Esophagus muscularis mucosa (tissue), 4 donors: Measurements from ENCODE around the gene TPO. TPM values are rescaled to one million over a fixed set of nuclear protein-coding genes. Genes with fewer than 3 reads are reported as not detected.
A peak's percentile ranks its signal among the peaks of the same experiment; 100 is the strongest.

Experiments used
- DNase-seq: peaks from one replicate; pipeline ENCODE4 v3.0.0-alpha.2; 2017; ENCODE audit errors: extremely low spot score
- H3K27ac ChIP-seq, 4 donors: fragments of 200-600 bp; sonication (generic); replicated peaks in 1 of 4; 1 replicate in 3 of 4; 2 replicates in 1 of 4; pipeline ENCODE4 v1.5.1; 2016 to 2019; ENCODE audit warnings: mild to moderate bottlenecking in 1 of 4
- H3K27me3 ChIP-seq, 4 donors: fragments of 200-600 bp; sonication (generic); one replicate each; pipeline versions ENCODE4 v1.5.1 to v1.6.0; 2016 to 2019
- H3K36me3 ChIP-seq, 4 donors: fragments of 200-600 bp; sonication (generic); one replicate each; pipeline ENCODE4 v1.5.1; 2016 to 2019
- H3K4me1 ChIP-seq, 4 donors: fragments of 200-600 bp; sonication (generic); one replicate each; pipeline ENCODE4 v1.5.1; 2016 to 2019
- H3K4me3 ChIP-seq, 4 donors: fragments of 200-600 bp; sonication (generic); 1 replicate in 2 of 4; 2 replicates in 2 of 4; pipeline ENCODE4 v1.5.1; 2016 to 2019; ENCODE audit warnings: mild to moderate bottlenecking in 4 of 4, moderate library complexity in 1 of 4
- H3K9me3 ChIP-seq, 4 donors: fragments of 200-600 bp; sonication (generic); 1 replicate in 3 of 4; 2 replicates in 1 of 4; pipeline ENCODE4 v1.5.1; 2016 to 2019
- EP300 ChIP-seq: sonication (generic); formaldehyde crosslinking; IDR thresholded peaks from one replicate; pipeline ENCODE4 v1.6.1; 2017; ENCODE audit warnings: antibody characterized with exemption
- POLR2A ChIP-seq: fragments of 450-650 bp; IDR thresholded peaks from one replicate; pipeline ENCODE4 v1.6.1; 2017; ENCODE audit warnings: antibody characterized with exemption, moderate library complexity, mild to moderate bottlenecking, low read depth
- POLR2AphosphoS5 ChIP-seq, 2 donors: sonication (generic); formaldehyde crosslinking; IDR thresholded peaks; one replicate each; pipeline ENCODE4 v1.6.1; 2017; ENCODE audit warnings: antibody characterized with exemption in 2 of 2
- WGBS: methylation state at CpG from one replicate; pipeline ENCODE4 v1.1.5; 2018; 5-methylcytosine and 5-hydroxymethylcytosine counted together
- intact Hi-C: fragments of 100-400 bp; cut with DNase I; formaldehyde crosslinking; loops from one replicate; pipeline ENCODE4 v1.15.1; 2023
- total RNA-seq, 4 donors: library from RNA; depleted of rRNA; stranded (reverse); fragments of >200 nt; gene quantifications; one replicate each; pipeline versions ENCODE4 v1.1.0 to v1.2.1, GENCODE V29; 2016
- TF ChIP-seq, protein P1 (sequence below), 3 experiments: fragments of 200-600 bp in 2 of 3; fragments of 450-650 bp in 1 of 3; sonication (generic) in 2 of 3; IDR thresholded peaks; one replicate each; pipeline ENCODE4 v1.5.1; 2017 to 2019; ENCODE audit warnings: antibody characterized with exemption in 3 of 3, mild to moderate bottlenecking in 2 of 3, moderate library complexity in 1 of 3

Gene TPO
- total RNA-seq, 4 donors from 2014 or later, result 7.1 to 18.4 (median 10.4) TPM

DNA sequence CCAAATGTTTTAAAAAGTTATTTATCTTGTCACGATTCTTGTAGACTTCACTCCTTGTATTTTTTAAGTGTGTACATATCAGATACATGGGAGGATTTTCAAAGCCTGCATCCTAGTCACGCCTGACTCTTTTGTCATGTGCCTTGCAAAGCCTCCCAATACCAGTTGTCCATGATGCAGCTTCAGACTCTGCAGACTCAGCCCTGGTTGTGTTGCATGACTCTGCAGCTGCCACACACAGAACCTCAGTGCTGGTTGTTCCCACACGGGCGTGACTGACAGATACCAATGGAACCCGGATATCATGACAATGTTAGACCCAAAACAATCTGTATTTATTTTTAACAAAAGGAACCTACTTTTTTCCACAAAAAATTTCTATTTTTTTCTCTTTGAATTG lies 38.2 kb downstream of the TPO start:
- no peaks in the 10 kb centered on the region for H3K4me1 ChIP-seq
- H3K27me3 ChIP-seq, result peaks cover 0 to 32% (median 2%) of the 10 kb centered on the region in 4 donors
- H3K4me3 ChIP-seq, result no peak overlapping the region
- TF ChIP-seq, protein P1, sequence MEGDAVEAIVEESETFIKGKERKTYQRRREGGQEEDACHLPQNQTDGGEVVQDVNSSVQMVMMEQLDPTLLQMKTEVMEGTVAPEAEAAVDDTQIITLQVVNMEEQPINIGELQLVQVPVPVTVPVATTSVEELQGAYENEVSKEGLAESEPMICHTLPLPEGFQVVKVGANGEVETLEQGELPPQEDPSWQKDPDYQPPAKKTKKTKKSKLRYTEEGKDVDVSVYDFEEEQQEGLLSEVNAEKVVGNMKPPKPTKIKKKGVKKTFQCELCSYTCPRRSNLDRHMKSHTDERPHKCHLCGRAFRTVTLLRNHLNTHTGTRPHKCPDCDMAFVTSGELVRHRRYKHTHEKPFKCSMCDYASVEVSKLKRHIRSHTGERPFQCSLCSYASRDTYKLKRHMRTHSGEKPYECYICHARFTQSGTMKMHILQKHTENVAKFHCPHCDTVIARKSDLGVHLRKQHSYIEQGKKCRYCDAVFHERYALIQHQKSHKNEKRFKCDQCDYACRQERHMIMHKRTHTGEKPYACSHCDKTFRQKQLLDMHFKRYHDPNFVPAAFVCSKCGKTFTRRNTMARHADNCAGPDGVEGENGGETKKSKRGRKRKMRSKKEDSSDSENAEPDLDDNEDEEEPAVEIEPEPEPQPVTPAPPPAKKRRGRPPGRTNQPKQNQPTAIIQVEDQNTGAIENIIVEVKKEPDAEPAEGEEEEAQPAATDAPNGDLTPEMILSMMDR (IDR thresholded peaks at IDR 0.05), result no peak
- no peak for TF ChIP-seq EP300
- TF ChIP-seq POLR2AphosphoS5 (IDR thresholded peaks at IDR 0.05), result no peak
- no peak for TF ChIP-seq POLR2A
- H3K36me3 ChIP-seq, result peaks cover 0 to 5% (median 0%) of the 10 kb centered on the region in 4 donors
- no peaks in the 10 kb centered on the region for H3K9me3 ChIP-seq
- H3K27ac ChIP-seq, result no peak overlapping the region
- intact Hi-C loops, result no loop called here
- peak; percentile 60 for DNase-seq
- 72% methylated on average over 5 of the region's 5 CpGs for WGBS

DNA sequence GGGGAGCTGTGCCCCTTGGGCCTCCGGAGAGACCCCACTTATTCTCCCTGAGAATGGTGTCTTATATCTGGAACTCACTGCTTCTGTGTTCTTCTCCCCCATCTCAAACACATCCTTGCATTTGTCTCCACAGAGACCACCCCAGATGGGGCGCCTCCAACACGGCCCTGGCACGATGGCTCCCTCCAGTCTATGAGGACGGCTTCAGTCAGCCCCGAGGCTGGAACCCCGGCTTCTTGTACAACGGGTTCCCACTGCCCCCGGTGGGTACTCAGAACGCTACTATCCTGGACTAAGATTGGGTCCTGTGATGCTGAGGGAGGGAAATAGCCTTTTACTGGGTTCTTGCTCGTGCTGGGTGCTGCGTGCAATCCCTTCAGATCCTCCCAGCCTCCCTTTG lies 40.3 kb downstream of the TPO start:
- WGBS, result 73% methylated on average over 12 of the region's 12 CpGs
- TF ChIP-seq POLR2AphosphoS5 (IDR thresholded peaks at IDR 0.05), result no peak
- Histone ChIP-seq H3K27ac (no peak overlapping the region), H3K4me1 (no peaks in the 10 kb centered on the region), H3K4me3 (no peak overlapping the region), H3K36me3 (peaks cover 0 to 5% (median 0%) of the 10 kb centered on the region in 4 donors), H3K27me3 (peaks cover 0 to 24% (median 0%) of the 10 kb centered on the region in 4 donors), H3K9me3 (no peaks in the 10 kb centered on the region)
- peak; percentile 80 for DNase-seq
- intact Hi-C loops, result no loop called here

DNA sequence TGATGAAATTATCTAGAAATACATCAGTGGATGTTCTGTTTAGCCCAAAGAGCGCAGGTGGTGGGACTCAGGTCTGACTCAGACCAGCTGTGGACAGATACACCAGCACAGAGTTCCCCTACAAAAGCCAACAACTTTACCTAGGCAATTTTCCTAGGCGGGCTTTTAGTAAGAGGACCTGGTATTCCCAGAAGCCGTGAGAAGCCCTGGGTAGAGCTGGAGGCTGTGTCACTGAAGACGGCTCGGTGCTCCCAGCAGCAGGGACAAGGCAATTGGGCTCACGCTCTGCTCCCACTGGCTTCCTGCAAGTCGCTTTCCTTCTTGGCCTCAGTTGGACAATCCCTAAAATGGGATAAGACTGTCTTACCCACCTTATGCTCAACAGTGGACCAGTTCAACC lies 41.1 kb downstream of the TPO start:
- TF ChIP-seq POLR2A, result no peak
- TF ChIP-seq POLR2AphosphoS5 (IDR thresholded peaks at IDR 0.05), result no peak
- no peak for TF ChIP-seq EP300
- TF ChIP-seq, protein P1 (IDR thresholded peaks at IDR 0.05), result no peak
- no peak overlapping the region for H3K27ac ChIP-seq
- peaks cover 0 to 20% (median 0%) of the 10 kb centered on the region in 4 donors for H3K27me3 ChIP-seq
- no peaks in the 10 kb centered on the region for H3K9me3 ChIP-seq
- peaks cover 0 to 6% (median 0%) of the 10 kb centered on the region in 4 donors for H3K36me3 ChIP-seq
- peak; percentile 72 for DNase-seq
- H3K4me3 ChIP-seq, result no peak overlapping the region
- 97% methylated on average over 5 of the region's 7 CpGs for WGBS
- intact Hi-C loops, result no loop called here
- no peaks in the 10 kb centered on the region for H3K4me1 ChIP-seq

DNA sequence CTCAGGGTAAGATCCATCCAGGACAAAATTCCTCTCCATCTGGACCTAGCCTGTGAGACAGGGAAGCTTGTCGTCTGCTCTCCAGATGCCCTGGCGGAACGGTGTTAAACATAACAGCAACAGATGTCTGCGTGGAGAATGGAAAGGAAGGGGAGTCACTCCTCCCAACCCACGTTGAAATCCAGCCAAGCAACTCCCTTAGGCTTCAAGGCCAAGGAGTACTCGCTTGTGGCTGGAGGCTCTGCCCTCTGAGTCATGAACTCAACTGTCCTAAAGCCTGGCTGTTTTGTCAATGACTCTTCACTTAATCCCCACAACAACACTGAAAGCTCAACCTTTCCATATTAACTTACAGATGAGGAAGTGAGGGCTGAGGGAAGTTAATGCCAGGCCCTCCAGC lies 42.2 kb downstream of the TPO start:
- peak; percentile 39 for DNase-seq
- no peaks in the 10 kb centered on the region for H3K9me3 ChIP-seq
- no peaks in the 10 kb centered on the region for H3K4me1 ChIP-seq
- TF ChIP-seq POLR2A (no peak), POLR2AphosphoS5 (IDR thresholded peaks at IDR 0.05) (no peak), EP300 (no peak)
- TF ChIP-seq, protein P1 (IDR thresholded peaks at IDR 0.05), result no peak
- H3K4me3 ChIP-seq, result no peak overlapping the region
- H3K36me3 ChIP-seq, result peaks cover 0 to 5% (median 0%) of the 10 kb centered on the region in 4 donors
- WGBS, result 58% methylated on average over 6 of the region's 6 CpGs
- H3K27ac ChIP-seq, result no peak overlapping the region
- peaks cover 0 to 11% (median 0%) of the 10 kb centered on the region in 4 donors for H3K27me3 ChIP-seq
- intact Hi-C loops, result no loop called here

DNA sequence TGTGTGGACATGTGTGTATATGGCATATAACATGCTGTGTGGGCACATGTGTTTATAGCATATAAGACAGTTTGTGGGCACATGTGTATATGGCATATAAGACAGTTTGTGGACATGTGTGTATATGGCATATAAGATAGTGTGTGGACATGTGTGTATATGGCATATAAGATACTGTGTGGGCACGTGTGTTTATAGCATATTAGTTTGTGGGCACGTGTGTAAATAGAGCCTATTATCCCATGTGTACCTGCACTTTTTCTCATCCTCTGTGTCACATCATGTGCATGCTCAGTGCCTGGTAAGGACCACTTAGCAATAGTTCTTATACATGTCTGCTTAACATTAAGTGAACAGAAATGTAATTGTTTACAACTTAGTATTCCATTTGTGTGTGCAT lies 45.2 kb downstream of the TPO start:
- no peak for DNase-seq
- no peak overlapping the region for H3K4me3 ChIP-seq
- TF ChIP-seq, protein P1 (IDR thresholded peaks at IDR 0.05), result no peak
- TF ChIP-seq EP300 (no peak), POLR2AphosphoS5 (IDR thresholded peaks at IDR 0.05) (no peak), POLR2A (no peak)
- H3K27ac ChIP-seq, result no peak overlapping the region
- intact Hi-C loops, result no loop called here
- WGBS, result 95% methylated on average over 2 of the region's 2 CpGs
- H3K27me3 ChIP-seq, result peaks cover 0 to 26% (median 0%) of the 10 kb centered on the region in 4 donors
- peaks cover 0 to 19% (median 0%) of the 10 kb centered on the region in 4 donors for H3K36me3 ChIP-seq
- H3K4me1 ChIP-seq, result no peaks in the 10 kb centered on the region
- no peaks in the 10 kb centered on the region for H3K9me3 ChIP-seq
